GM12878 (cell line): ENCODE measurements around the gene ZNF385D. TPM values are rescaled to one million over a fixed set of nuclear protein-coding genes. Genes with fewer than 3 reads are reported as not detected.

Experiments
- ATAC-seq: fragments of 200-7000 bp; cut with Tn5 transposase; 3 replicates; pipeline ENCODE4 v1.9.1; 2020; ENCODE audit warnings: mild to moderate bottlenecking, moderate library complexity
- BruUV-seq: library from RNA; stranded (reverse); fragments of 400-500 nt; replicated peaks from 2 replicates; lab custom pipeline; 2021; lab: Mats Ljungman, UMichigan
- CTCF ChIA-PET: fragments of 300-600 bp; sonication (Branson Sonifier 250); formaldehyde crosslinking; extraction: SDS; loops from one replicate; lab custom pipeline; 2021; ENCODE audit warnings: inconsistent platforms; lab: Yijun Ruan, JAX
- POLR2A ChIA-PET: fragments of 350-600 bp; formaldehyde crosslinking; extraction: SDS; loops from one replicate; lab custom pipeline; 2021; ENCODE audit warnings: inconsistent platforms; lab: Charles Lee
- RAD21 ChIA-PET: fragments of 300-600 bp; sonication (Branson Sonifier 250); formaldehyde crosslinking; loops from one replicate; lab custom pipeline; 2023; ENCODE audit warnings: antibody characterized with exemption; ENCODE audit not compliant: unreplicated experiment; lab: Charles Lee
- SMC1A ChIA-PET: fragments of 300-600 bp; sonication (Branson Sonifier 250); formaldehyde crosslinking; loops from one replicate; lab custom pipeline; 2023; ENCODE audit not compliant: unreplicated experiment, uncharacterized antibody; lab: Charles Lee
- DNase-seq: peaks from one replicate; pipeline ENCODE4 v3.0.0-alpha.2; 2011; ENCODE audit warnings: low read depth, low spot score
- FAIRE-seq: peaks from 3 replicates; lab custom pipeline; 2011; peaks lifted over from hg19 to GRCh38; lab: Jason Lieb, UNC
- H2AFZ ChIP-seq: 2 replicates; pipeline ENCODE4 v1.6.0; 2011; ENCODE audit warnings: low read depth, low read length, control low read depth; ENCODE audit not compliant: control insufficient read depth
- H3K27ac ChIP-seq: 2 replicates; pipeline ENCODE4 v1.5.1; 2011; ENCODE audit warnings: control low read depth; ENCODE audit not compliant: control insufficient read depth, insufficient read depth
- H3K27me3 ChIP-seq, 2 experiments: replicated peaks in 1 of 2; 2 replicates each; pipeline versions ENCODE4 v1.6.0 to v1.6.1; 2011; ENCODE audit warnings: low read length in 1 of 2; ENCODE audit not compliant: control insufficient read depth in 2 of 2, insufficient read depth in 2 of 2
- H3K36me3 ChIP-seq, 2 experiments: 2 replicates each; pipeline ENCODE4 v1.5.1; 2011; ENCODE audit warnings: low read length in 1 of 2; ENCODE audit not compliant: control insufficient read depth in 2 of 2, insufficient read depth in 2 of 2
- H3K4me1 ChIP-seq: 2 replicates; pipeline ENCODE4 v1.6.1; 2011; ENCODE audit warnings: mild to moderate bottlenecking, low read length, moderate library complexity, mixed read lengths; ENCODE audit not compliant: control insufficient read depth, insufficient read depth
- H3K4me2 ChIP-seq: 2 replicates; pipeline ENCODE4 v1.6.0; 2011; ENCODE audit warnings: control low read depth; ENCODE audit not compliant: control insufficient read depth, insufficient read depth
- H3K4me3 ChIP-seq: fragments of 200-600 bp; sonication (generic); 2 replicates; pipeline ENCODE4 v1.5.1; 2016
- H3K79me2 ChIP-seq: 2 replicates; pipeline ENCODE4 v1.6.0; 2011; ENCODE audit warnings: low read length; ENCODE audit not compliant: control insufficient read depth, insufficient read depth
- H3K9ac ChIP-seq: 2 replicates; pipeline ENCODE4 v1.8.0; 2011; ENCODE audit warnings: low read length, control low read depth, mixed read lengths; ENCODE audit not compliant: control insufficient read depth, insufficient read depth
- H3K9me3 ChIP-seq: replicated peaks from 3 replicates; pipeline ENCODE4 v1.5.1; 2011; ENCODE audit warnings: mild to moderate bottlenecking, low read length; ENCODE audit not compliant: control insufficient read depth, insufficient read depth
- H4K20me1 ChIP-seq: 2 replicates; pipeline ENCODE4 v1.6.0; 2011; ENCODE audit not compliant: control insufficient read depth, insufficient read depth
- ASH2L ChIP-seq: fragments of 300-600, 200-600 bp; sonication (generic); IDR thresholded peaks from 2 replicates; pipeline ENCODE4 v1.6.1; 2017; ENCODE audit warnings: low read depth, mild to moderate bottlenecking, borderline replicate concordance
- BHLHE40 ChIP-seq, 2 experiments: fragments of 450-650 bp in 1 of 2; IDR thresholded peaks; 2 replicates each; pipeline ENCODE4 v1.6.1; 2011 to 2017; ENCODE audit warnings: low read depth in 2 of 2, borderline replicate concordance in 1 of 2, improper control_type of control experiment in 1 of 2, low read length in 1 of 2, mild to moderate bottlenecking in 1 of 2
- CUX1 ChIP-seq: IDR thresholded peaks from 2 replicates; pipeline ENCODE4 v1.6.1; 2012; ENCODE audit warnings: improper control_type of control experiment, low read depth, low read length; ENCODE audit not compliant: insufficient replicate concordance
- E2F4 ChIP-seq: IDR thresholded peaks from 2 replicates; pipeline ENCODE4 v1.6.1; 2012; ENCODE audit warnings: low read depth, low read length, improper control_type of control experiment
- EGR1 ChIP-seq, 2 experiments: IDR thresholded peaks; 1 replicate in 1 of 2; 2 replicates in 1 of 2; pipeline ENCODE4 v1.6.1; 2011 to 2012; ENCODE audit warnings: low read depth in 2 of 2, low read length in 2 of 2, borderline replicate concordance in 1 of 2, mild to moderate bottlenecking in 1 of 2, moderate library complexity in 1 of 2
- ETV6 ChIP-seq, 2 experiments: fragments of 450-650 bp in 1 of 2; IDR thresholded peaks in 1 of 2; conservative IDR thresholded peaks in 1 of 2; 2 replicates each; pipeline ENCODE4 v1.6.1; 2014; ENCODE audit warnings: antibody characterized with exemption in 1 of 2, borderline replicate concordance in 1 of 2, low read depth in 1 of 2, mild to moderate bottlenecking in 1 of 2, moderate library complexity in 1 of 2
- KLF5 ChIP-seq: fragments of 450-650 bp; IDR thresholded peaks from 2 replicates; pipeline ENCODE4 v1.6.1; 2014; ENCODE audit warnings: mild to moderate bottlenecking; ENCODE audit not compliant: partially characterized antibody
- NR2C2 ChIP-seq: IDR thresholded peaks from 2 replicates; pipeline ENCODE4 v1.6.1; 2011; ENCODE audit warnings: borderline replicate concordance, low read depth; ENCODE audit not compliant: control insufficient read depth, insufficient read length
- SKIL ChIP-seq: fragments of 450-650 bp; IDR thresholded peaks from 2 replicates; pipeline ENCODE4 v1.6.1; 2017; ENCODE audit warnings: mild to moderate bottlenecking, low read depth, inconsistent platforms; ENCODE audit not compliant: poor library complexity, severe bottlenecking
- STAT3 ChIP-seq: IDR thresholded peaks from 2 replicates; pipeline ENCODE4 v1.6.1; 2011; ENCODE audit warnings: low read depth, low read length, improper control_type of control experiment
- USF2 ChIP-seq: IDR thresholded peaks from 2 replicates; pipeline ENCODE4 v1.6.1; 2011; ENCODE audit warnings: low read depth, low read length, improper control_type of control experiment, borderline replicate concordance
- WGBS: methylation state at CpG from one replicate; pipeline ENCODE4 v1.1.6; 2016; ENCODE audit warnings: low lambda C conversion rate; ENCODE audit not compliant: insufficient replicate concordance, insufficient coverage; ENCODE audit errors: missing lambda C conversion rate; 5-methylcytosine and 5-hydroxymethylcytosine counted together
- in situ Hi-C: fragments of 300-500 bp; cut with MboI; formaldehyde crosslinking; loops from 9 replicates; pipeline ENCODE4 v1.14.3; 2018; ENCODE audit warnings: mixed read lengths
- intact Hi-C: fragments of 100-400 bp; cut with micrococcal nuclease; formaldehyde crosslinking; loops from one replicate; pipeline ENCODE4 v1.14.2; 2022; ENCODE audit not compliant: unreplicated experiment
- polyA plus RNA-seq, 11 experiments: library from polyadenylated mRNA; depleted of rRNA in 4 of 11; unstranded in 6 of 11; stranded (reverse) in 5 of 11; fragments of >200 nt; fragmentation: Nextera tagmentation in 4 of 11; fragmentation: Illumina TruSeq in 1 of 11; extraction: Ambion mirVana in 4 of 11; extraction: Trizol in 1 of 11; gene quantifications; 1 replicate in 1 of 11; 2 replicates in 10 of 11; pipeline versions ENCODE4 v1.2.1 to v1.2.3, GENCODE V29; 2011 to 2016; ENCODE audit warnings: inconsistent platforms in 2 of 11, missing spikeins in 2 of 11, low read depth in 1 of 11
- total RNA-seq, 4 experiments: library from RNA; depleted of rRNA in 3 of 4; stranded (reverse); fragments of >200 nt in 3 of 4; fragmentation: Illumina TruSeq in 1 of 4; extraction: Trizol in 1 of 4; gene quantifications; 2 replicates each; pipeline versions ENCODE4 v1.2.1 to v1.2.3, GENCODE V29; 2013 to 2021

The ZNF385D gene
- total and polyA plus RNA-seq, 10 of the 15 experiments (the other 5 are each of a cell fraction or from before 2014, with no cell fraction given) = 0.01 to 0.62 (median 0.18) TPM; not detected in 5

GRCh38 chr3:21786438-21786797 lies 35.4 kb upstream of the ZNF385D start (continued):
- TF ChIP-seq CUX1 (no peak), STAT3 (no peak), EGR1 (IDR thresholded peaks at IDR 0.05; ENCODE audit: borderline replicate concordance in 1 of 2, low read depth in 2 of 2, low read length in 2 of 2) (no peak)

GRCh38 chr3:21785765-21786437 lies 34.9 kb upstream of the ZNF385D start:
- ChIA-PET CTCF (interaction anchor here (0.6 to 0.9 kb wide), 2 partner anchors 963 to 1218 kb away, joined by 3 read pairs; no protein-coding TSS in a partner anchor), SMC1A (no interaction called here), POLR2A (no interaction called here), RAD21 (no interaction called here)
- Histone ChIP-seq H3K4me3 (no peak overlapping the region), H3K36me3 (no peaks in the 10 kb centered on the region), H3K9me3 (no peaks in the 10 kb centered on the region), H3K4me2 (no peak overlapping the region), H3K27ac (no peak overlapping the region), H4K20me1 (no peaks in the 10 kb centered on the region), H3K79me2 (no peaks in the 10 kb centered on the region), H2AFZ (no peak overlapping the region), H3K4me1 (no peaks in the 10 kb centered on the region), H3K27me3 (no peaks in the 10 kb centered on the region), H3K9ac (no peak overlapping the region)
- intact Hi-C loops (no loop called here), in situ Hi-C loops (no loop called here)
- FAIRE-seq (no peak), DNase-seq (no peak), ATAC-seq (no peak)
- 31% methylated on average over 8 of the region's 8 CpGs for WGBS
- no TSS peak for BruUV-seq
- TF ChIP-seq E2F4 = no peak
- no peak for TF ChIP-seq NR2C2
- TF ChIP-seq ASH2L = no peak
- TF ChIP-seq SKIL = no peak
- TF ChIP-seq KLF5 = no peak
- no peak for TF ChIP-seq ETV6 (conservative IDR thresholded peaks at IDR 0.05 in 1 of 2, IDR thresholded peaks at IDR 0.05 in 1 of 2; ENCODE audit: borderline replicate concordance in 1 of 2, low read depth in 1 of 2)
- no peak for TF ChIP-seq USF2
- no peak for TF ChIP-seq BHLHE40 (IDR thresholded peaks at IDR 0.05; ENCODE audit: borderline replicate concordance in 1 of 2, low read depth in 2 of 2, low read length in 1 of 2)
